HG03378 (cell line): ENCODE data around the gene WDFY4.

Source experiments
- ATAC-seq: cut with Tn5 transposase; IDR thresholded peaks from one replicate; pipeline ENCODE4 v1.9.1; 2021; ENCODE audit warnings: mild to moderate bottlenecking, moderate library complexity; ENCODE audit not compliant: unreplicated experiment

Gene WDFY4

DNA sequence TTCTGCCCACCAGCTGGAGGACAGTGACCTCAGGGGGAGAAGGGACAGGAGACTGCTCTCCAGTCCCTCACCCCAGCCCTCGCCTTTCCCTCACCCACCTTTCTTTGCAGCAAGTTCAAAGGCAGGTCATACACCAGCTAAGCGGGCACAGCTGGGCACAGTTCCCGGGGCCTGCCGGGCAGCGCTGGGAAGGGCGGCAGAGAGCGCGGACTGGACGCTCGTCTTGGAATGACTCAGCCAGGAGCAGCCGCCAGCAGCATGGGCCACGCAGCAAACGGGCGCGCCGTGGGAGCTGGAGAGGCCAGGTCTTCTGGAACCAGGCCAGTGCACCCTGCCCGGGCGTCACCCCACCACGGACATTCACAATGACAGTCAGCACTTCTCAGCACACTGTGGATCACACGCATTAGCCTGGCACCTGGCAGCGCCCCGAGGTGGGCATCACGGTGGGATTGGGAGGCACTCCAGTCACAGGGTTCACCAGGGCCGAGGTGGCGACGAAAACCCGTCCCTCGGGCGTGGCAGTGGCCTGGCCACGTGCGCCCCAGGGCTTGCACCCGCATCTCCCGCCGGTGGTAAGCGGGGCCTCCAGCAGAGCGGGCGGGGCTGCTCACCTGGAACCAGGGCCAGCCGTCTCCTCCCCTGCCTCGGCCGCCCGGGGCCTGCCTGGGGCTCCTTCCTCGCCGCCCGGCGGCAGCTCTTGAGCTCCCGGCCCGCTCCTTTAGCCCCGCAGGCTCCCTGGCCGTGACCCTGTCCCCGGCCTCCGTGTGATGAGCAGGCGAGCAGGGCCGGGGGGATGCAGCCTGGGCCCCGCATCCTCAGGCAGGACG, 29.0 kb upstream of the WDFY4 start:
- ATAC-seq: no peak

- peak; percentile 69 for ATAC-seq
Observed at GRCh38 chr10:48656241-48656913, 28.3 kb upstream of the WDFY4 start.

DNA sequence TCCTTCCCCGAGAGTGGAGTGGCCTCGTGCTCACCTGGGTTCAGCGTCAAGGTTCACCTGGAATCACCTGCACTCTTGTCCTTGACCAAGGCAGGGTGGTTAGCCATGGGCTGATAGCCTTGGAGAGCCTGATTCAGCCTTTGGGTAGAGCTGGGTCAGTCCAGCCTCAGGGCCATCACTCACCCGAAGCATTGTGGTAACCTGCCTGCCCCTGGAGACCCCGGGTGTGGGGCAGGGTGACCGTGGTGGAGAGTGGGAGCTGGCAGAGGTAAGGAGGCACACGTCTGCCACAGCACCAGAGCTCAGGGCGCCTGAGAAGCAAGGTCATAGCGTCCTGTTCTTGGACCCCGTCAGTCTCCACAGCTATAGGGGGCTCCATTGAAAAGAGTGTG, 27.8 kb upstream of the WDFY4 start:
- ATAC-seq: no peak

DNA sequence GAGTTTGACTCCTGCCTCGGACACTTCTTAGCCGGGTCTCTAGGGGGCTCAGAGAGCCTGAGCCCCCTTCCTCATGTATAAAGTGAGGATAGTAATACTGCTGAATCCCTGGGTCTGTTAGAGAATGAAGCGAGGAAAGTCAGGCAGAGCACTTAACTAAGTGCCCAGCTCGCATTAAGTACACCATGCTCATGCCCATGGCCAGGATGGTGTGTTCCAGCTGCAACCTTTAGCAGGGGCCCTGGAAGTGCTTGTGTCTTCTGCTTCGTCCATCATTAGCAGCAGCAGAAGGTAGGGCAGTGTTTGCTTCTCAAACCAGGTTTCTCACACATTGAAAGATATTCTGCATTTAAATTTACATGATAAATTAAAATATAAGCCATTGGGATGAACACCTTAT, 27.3 kb upstream of the WDFY4 start:
- no peak for ATAC-seq

DNA sequence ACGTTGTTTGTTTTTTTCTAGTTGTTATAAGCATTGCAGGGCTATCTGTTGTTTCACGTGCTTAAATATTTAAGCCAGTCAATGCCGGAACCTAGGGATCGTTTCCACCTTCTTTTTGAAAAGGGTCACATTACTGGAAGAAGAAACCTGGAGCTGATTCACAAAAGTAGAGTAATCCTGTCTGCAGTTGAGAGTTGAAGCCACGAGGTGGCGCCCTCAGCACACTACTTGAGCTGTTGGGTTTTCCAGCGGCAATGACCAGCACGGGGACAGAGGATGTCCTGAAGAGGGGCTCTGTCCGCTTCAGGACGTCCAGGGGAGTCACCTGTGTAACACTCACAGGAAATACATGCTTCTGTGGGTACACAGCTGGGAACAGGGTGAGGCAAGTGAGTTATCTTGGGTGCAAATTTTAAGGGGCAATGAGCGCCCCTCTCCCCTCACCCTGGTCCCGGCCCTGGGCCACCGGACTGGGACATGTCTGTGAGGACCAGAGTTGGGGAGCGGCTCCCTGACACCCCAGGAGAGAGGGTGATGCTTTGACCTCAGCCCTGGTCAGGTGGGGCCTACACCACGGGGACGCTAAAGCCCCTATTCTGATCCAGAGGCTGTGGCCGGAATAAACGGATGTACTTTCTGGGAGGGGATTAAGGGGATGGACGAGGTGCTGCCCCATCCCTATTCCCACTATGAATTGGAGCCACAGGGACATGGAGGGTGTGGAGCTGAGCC, 26.3 kb upstream of the WDFY4 start:
- ATAC-seq: peak; percentile 34

- no peak for ATAC-seq
Observed at GRCh38 chr10:48658975-48659269, 25.8 kb upstream of the WDFY4 start.

GRCh38 chr10:48659790-48660189, 24.9 kb upstream of the WDFY4 start:
- ATAC-seq: no peak

- ATAC-seq: no peak
Observed at GRCh38 chr10:48661441-48661840, 23.2 kb upstream of the WDFY4 start.

GRCh38 chr10:48667960-48668590, 16.6 kb upstream of the WDFY4 start:
- ATAC-seq: peak; percentile 40

DNA sequence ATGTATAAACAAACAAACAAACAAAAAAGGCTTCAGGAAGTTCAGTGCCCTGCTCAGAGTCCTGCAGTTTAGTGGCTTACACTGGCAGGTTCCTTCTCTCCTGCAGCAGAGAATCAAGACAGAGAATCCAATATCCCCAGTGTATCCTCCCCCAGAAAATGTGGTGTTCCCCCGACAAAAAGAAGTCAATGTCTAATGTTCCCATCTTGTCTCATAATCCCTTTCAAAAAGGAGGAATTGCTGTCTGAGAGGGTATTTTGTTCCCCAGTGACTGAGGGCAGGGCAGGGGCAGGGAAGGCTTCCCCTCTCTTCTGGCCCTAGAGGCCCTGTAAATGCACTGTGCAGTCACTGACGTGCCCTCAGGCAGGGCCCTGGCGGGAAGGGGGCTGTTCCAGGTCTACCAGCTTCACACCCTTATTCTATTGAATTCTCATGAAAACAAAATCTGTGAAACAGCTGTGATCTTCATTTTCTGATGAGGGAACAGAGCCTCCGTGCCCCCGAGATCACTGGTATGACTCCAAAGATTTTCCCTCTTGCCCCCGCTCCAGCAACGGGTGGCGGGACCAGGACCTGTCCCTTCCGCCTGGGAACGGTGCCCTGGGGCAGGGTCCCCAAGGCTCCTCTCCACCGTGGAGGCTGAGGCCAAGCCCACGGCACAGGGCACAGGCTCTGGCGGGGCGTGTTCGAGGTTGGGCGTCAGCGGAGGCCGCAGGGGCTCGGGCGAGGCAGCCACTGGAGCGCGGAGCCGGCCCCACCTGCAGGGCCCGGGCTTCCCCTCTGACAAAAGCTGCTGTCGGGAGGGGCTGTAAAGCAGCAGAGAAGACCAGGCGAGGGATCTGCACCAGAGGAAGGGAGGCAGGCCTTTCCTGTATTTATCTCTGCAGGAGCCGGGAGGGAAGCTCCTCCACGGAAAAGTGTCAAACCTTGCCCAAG, 13.4 kb upstream of the WDFY4 start:
- ATAC-seq: peak; percentile 44

DNA sequence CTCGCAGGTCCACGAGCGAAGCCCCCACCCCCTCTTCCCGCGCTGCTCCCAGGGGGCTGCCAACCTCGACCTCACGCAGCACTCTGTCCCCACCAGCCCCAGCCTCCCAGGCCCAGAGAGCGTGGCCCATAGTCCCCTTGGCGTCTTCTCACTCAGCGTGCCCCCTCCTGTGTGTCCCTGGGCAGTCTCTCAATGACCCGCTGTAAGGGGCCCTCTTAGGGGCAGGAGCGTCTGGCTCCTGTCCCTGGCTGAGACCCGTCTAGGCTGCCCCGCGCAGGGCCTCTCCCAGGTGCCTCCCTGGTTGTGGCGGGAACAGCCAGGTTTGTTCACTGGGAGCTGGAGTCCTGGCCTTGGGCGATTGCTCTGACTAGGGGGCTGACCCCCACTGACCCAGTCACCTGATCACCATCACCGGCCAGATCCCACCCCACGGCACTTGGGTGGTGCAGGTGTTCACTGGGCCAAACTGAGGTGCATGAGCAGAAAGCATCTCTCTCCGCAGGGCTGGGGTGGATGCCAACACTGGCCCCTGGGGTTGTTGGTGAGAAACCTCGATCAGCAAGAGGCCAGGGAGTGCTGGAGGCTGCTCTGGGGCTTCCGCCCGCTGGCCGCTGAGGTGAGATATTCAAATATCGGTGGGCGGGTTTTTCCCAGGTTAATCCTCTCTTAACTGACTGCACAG, 12.6 kb upstream of the WDFY4 start:
- ATAC-seq: peak; percentile 41

GRCh38 chr10:48672596-48673265, 11.9 kb upstream of the WDFY4 start:
- ATAC-seq: peak; percentile 28

DNA sequence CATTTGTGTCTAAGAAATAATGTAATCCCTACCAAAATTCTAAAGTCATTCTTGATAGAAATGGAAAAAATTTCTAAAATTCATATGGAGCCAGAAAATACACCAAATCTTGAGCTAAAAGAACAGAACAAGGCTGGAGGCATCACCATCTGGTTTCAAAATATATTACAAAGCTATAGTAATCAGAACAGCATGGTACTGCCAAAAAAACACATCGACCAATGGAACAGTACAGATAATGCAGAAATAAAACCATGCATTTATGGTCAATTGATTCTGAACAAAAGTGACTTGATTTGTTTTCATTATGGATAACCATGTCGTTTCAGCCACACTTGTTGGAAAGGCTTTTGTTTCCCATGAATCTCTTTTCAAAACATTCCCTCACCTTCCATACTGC, 7.0 kb upstream of the WDFY4 start:
- ATAC-seq: no peak

DNA sequence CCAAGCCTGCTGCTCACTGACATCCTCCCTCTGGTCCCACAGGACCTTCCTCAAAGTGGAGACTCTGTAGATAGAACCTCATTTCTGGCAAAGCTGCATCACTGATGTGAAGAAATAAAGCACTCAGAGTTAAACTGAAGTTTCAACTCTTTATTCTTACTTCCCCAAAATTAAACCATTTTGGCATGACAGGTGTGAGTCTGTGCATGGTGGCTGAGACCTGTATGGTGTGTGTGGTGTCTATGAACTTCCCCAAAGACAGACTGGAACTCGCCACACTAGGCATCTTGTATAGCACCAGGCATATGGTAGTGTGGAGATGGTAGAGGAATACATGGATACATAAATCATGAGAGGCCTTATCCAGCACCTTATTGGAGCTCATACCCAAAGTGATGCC, 6.6 kb upstream of the WDFY4 start:
- ATAC-seq: peak; percentile 56

- ATAC-seq: no peak
Observed at GRCh38 chr10:48681740-48682139, 2.9 kb upstream of the WDFY4 start.

DNA sequence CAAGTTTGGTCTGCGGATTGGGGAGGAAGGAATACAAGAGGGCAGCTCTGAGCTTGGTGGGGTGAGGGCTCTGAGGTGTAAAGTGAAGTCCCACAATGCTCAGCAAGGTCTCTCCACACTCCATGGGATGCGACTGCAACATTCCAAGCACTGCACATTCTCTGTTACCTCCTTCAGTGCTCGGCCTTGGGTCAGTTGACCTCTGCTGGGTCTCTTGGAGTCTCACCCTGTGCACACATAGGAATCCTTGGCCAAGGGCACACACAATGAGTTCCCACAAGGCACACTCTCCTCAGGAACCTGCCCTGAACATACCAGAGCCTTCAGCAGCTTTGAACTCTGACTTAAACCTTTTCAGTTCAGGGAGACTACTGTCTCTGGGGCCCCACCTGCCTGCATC, 2.4 kb upstream of the WDFY4 start:
- ATAC-seq: no peak

GRCh38 chr10:48683424-48683823, 1.2 kb upstream of the WDFY4 start:
- no peak for ATAC-seq

GRCh38 chr10:48683868-48684267, 805 bp upstream of the WDFY4 start:
- ATAC-seq: no peak

GRCh38 chr10:48684463-48684791, 246 bp upstream of the WDFY4 start:
- no peak for ATAC-seq
